Measurements from ENCODE around the gene UTS2R.

Gene UTS2R

DNA sequence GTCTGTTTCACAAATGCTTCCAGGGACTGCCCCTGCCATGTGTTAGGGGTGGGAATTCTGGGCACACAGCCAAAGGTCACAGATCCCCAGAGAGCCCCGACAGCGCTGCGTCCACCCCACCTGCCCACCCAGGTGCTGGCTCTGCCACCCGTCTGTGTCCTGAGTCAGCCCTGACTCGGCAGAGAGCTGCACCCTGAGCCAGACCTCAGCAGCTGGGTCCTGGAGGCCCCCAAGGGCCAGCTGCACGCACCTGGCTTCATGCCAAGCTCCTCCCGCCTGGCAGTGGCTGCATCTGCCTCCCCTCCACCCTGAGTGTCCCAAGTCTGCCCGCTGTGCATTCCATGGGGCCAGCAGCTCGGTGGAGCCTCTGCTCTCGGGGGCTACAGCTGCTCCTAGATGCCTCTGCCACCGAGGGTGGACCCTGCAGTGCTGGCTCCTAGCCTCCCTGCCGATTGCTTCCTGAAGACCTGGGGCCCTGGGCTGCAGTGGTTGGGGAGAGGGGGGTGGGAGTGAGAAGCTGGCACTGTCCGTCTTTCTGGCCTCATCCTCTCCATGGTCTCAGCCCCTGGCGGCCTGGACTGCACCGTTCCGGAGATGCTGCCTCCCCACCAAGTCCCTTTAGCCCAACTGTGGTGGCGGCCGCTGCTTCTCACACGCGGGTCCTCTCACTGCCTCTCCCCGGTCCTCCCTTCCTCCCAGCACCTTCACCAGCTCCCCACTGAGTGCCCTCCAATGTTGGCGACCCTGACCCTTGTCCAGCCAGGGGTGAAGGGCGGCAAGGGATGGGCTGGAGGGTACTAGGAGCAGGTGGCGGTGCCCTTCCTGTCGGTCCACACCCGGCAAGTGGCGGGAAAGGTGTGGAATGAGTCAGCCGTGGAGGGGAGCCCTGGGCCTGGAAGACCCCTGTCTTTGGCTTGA lies 41.0 kb upstream of the UTS2R start:
- no peak for DNase-seq (ENCODE audit: low spot score)

DNA sequence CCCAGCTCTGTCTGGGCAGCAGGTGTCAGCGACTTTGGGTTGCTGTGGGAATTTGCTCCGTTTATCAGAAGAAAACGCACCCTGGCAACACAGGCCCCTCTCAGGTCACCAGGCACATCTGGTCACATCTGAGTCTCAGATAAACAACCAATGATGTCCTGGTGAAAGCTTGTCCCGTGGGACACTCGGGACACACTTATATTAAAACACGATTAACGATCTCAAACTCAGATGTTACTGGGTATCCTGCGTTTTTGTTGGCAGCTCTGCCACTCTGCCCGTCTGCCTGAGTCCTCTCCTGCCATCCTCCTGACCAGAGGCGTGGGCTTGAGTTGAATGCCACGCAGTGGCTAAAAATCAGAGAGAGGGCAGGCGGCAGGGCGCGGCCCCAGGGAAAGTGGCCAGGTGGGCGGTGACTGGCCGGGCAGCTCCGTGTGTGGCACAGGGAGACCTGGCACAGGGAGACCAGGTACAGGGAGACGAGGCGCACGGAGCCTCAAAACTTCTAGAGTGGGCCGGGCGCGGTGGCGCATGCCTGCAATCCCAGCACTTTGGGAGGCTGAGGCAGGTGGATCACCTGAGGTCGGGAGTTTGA lies 40.1 kb upstream of the UTS2R start:
- DNase-seq (ENCODE audit: low spot score), result no peak
- TF ChIP-seq CTCF (IDR thresholded peaks at IDR 0.05; ENCODE audit: extremely low read depth, missing control alignments), result no peak

More for the DNA sequence above, 41.0 kb upstream of the UTS2R start:
- TF ChIP-seq CTCF (IDR thresholded peaks at IDR 0.05; ENCODE audit: extremely low read depth, missing control alignments), result no peak

- peak; percentile 76 for DNase-seq (ENCODE audit: low spot score)
- TF ChIP-seq CTCF (IDR thresholded peaks at IDR 0.05; ENCODE audit: extremely low read depth, missing control alignments), result no peak
Measured at GRCh38 chr17:82332669-82333278, 38.8 kb upstream of the UTS2R start.

DNA sequence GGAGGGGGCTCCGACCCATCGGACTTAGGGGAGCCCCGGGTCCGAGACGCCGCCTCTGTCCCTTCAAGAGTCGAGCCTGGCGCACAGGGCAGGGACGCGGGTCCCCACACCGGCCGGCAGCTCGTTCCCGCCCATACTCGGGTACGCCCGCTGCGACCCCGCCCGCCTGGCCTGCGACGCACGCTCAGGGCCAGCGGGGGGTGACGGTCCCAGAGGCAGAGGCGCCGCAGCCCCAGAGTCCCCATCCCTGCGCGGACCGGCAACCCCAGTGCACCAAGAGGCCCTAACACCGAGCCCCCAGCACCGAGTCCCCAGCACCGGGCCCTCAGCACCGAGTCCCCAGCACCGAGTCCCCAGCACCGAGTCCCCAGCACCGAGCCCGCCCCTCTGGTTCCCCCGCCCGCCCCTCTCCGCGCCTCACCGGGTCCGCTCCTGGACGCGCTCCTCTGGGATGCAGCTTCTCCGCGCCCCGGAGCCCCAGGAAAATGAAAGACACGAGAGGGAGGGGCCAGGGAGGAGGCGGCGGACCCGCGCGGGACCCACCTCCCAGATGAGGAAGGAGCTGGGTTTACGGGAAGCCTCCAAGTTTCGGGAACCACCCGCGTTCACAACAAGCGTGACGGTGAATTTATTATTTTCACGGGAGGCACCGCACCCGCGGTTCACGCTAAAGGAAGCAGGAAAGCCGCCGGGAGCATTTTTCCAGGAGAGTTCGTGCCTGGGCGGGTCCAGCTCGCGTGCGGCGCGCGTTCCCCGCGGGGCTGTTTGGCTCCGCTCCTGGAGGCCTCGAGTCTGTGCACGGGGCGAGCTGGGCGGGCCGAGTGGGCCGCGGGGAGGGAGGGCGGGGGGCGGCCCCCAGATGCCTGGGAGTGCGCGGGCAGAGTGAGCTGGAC lies 38.0 kb upstream of the UTS2R start, which contains the start of gene SECTM1:
Gene SECTM1 (minus strand): TSS at position 488 of the 893 bp plus-strand sequence. CDS start 6,526 bp downstream, outside the sequence.
- TF ChIP-seq CTCF (IDR thresholded peaks at IDR 0.05; ENCODE audit: extremely low read depth, missing control alignments), result no peak

GRCh38 chr17:82334204-82334621 lies 37.4 kb upstream of the UTS2R start:
- no peak for DNase-seq (ENCODE audit: low spot score)
- TF ChIP-seq CTCF (IDR thresholded peaks at IDR 0.05; ENCODE audit: extremely low read depth, missing control alignments), result no peak

More for the DNA sequence above, 38.0 kb upstream of the UTS2R start, which contains the start of gene SECTM1:
- no peak for DNase-seq (ENCODE audit: low spot score)

DNA sequence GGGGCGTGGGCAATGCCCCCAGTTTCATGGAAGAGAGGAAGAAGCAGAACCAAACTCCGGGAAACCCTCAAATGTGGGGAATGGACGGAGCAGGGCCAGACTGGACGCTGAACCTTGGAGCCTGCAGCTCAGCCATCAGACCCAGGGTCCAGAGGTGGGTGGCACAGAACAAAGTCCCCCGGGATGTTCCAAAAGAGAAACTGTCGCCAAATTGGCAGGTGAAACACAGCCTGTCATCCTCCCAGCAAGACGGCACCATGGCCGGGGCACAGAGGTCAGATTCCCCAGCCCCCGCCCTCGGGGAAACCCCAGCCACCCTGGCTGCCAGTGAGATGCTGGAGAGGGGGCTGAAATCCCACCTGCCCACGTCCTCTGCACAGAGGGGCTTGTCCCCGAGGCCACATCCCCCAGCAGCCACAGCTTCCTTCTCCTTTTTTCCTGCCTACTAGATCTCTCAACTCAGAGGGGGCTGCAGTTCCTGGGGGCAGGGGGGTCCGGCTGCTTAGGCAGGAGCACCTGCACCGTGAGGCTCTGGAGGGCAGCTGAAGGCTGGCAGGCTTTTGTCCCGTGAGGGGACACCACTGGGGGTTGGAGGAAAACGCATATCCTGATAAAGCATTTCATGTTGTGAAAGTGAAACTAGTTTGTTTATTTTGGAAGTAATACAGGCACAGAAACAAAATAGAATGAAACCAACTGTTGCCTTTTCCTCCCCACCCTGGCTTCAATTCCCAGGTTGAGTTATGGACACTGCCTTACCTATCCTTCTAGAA lies 36.8 kb upstream of the UTS2R start:
- TF ChIP-seq CTCF (IDR thresholded peaks at IDR 0.05; ENCODE audit: extremely low read depth, missing control alignments), result no peak
- DNase-seq (ENCODE audit: low spot score), result no peak
